NOMO-1 (cell line): ENCODE data around the gene PLD2.
"Not testable (repeated sequence)": the region's sequence is repeated elsewhere in the genome, so short reads cannot be mapped to it uniquely, and the experiment has no call there.

Experiments used
- DNase-seq, 2 experiments: peaks; one replicate each; lab custom pipeline; 2025; ENCODE audit not compliant: unreplicated experiment in 2 of 2; lab: John Stamatoyannopoulos, UW

PLD2 gene

GRCh38 chr17:4832829-4833177 is 25.9 kb downstream of the PLD2 start:
- DNase-seq: not testable (repeated sequence)

- peak; percentile 87 to 91 for DNase-seq
Measured at GRCh38 chr17:4833178-4833940, 26.4 kb downstream of the PLD2 start, which contains the start of gene MINK1. TSS of gene MINK1 (plus strand) at chr17:4833340. CDS start at chr17:4833584, 244 bp downstream.

- DNase-seq: no peak
Measured at GRCh38 chr17:4833941-4834680, 27.2 kb downstream of the PLD2 start.

- no peak for DNase-seq
Measured at GRCh38 chr17:4834681-4835020, 27.7 kb downstream of the PLD2 start.

GRCh38 chr17:4836221-4836620 is 29.3 kb downstream of the PLD2 start:
- DNase-seq: no peak

- no peak for DNase-seq
Measured at GRCh38 chr17:4837471-4838308, 30.7 kb downstream of the PLD2 start.

- no peak for DNase-seq
Measured at GRCh38 chr17:4838309-4838785, 31.4 kb downstream of the PLD2 start.

GRCh38 chr17:4839221-4839620 is 32.3 kb downstream of the PLD2 start:
- DNase-seq: no peak

- no peak for DNase-seq
Measured at GRCh38 chr17:4839965-4840892, 33.3 kb downstream of the PLD2 start.

- no peak for DNase-seq
Measured at GRCh38 chr17:4840893-4841242, 33.9 kb downstream of the PLD2 start.

GRCh38 chr17:4842376-4842775 is 35.4 kb downstream of the PLD2 start:
- DNase-seq: no peak

GRCh38 chr17:4843321-4844000 is 36.5 kb downstream of the PLD2 start:
- DNase-seq: peak; percentile 29 to 71

- peak; percentile 94 to 97 for DNase-seq
Measured at GRCh38 chr17:4845118-4845517, 38.2 kb downstream of the PLD2 start.

GRCh38 chr17:4846635-4847390 is 39.9 kb downstream of the PLD2 start:
- no peak for DNase-seq

GRCh38 chr17:4849011-4849536 is 42.1 kb downstream of the PLD2 start:
- no peak for DNase-seq

- no peak for DNase-seq
Measured at GRCh38 chr17:4850246-4850645, 43.3 kb downstream of the PLD2 start.

- no peak for DNase-seq
Measured at GRCh38 chr17:4851084-4851483, 44.1 kb downstream of the PLD2 start.

GRCh38 chr17:4852567-4853207 is 45.7 kb downstream of the PLD2 start:
- no peak for DNase-seq
